ENCODE measurements around the gene VPS51.

GRCh38 chr11:65131895-65132237, 35.9 kb downstream of the VPS51 start:
- no peak for TF ChIP-seq CTCF (IDR thresholded peaks at IDR 0.05; ENCODE audit: insufficient read depth, low read depth, low read length)
- TF ChIP-seq EZH2 (IDR thresholded peaks at IDR 0.05; ENCODE audit: insufficient read depth, low read length), result no peak
